Trophoblast cell (in vitro differentiated cells and primary cell): ENCODE results near the gene C17orf75.

Experiments
- DNase-seq, 2 donors: peaks; one replicate each; pipeline ENCODE4 v3.0.0-alpha.2; 2016
- H2AFZ ChIP-seq: 2 replicates; pipeline ENCODE4 v1.6.1; 2013; ENCODE audit warnings: low read length, moderate library complexity, mild to moderate bottlenecking; ENCODE audit not compliant: insufficient read depth, poor library complexity
- H2AK5ac ChIP-seq: 2 replicates; pipeline ENCODE4 v1.6.1; 2013; ENCODE audit warnings: mild to moderate bottlenecking, low read length
- H2BK120ac ChIP-seq: 2 replicates; pipeline ENCODE4 v1.6.1; 2013; ENCODE audit warnings: low read length, mild to moderate bottlenecking, moderate library complexity; ENCODE audit not compliant: insufficient read depth, poor library complexity
- H2BK12ac ChIP-seq: 2 replicates; pipeline ENCODE4 v1.6.1; 2013; ENCODE audit warnings: mild to moderate bottlenecking, low read length, moderate library complexity
- H2BK5ac ChIP-seq: 2 replicates; pipeline ENCODE4 v1.6.1; 2013; ENCODE audit warnings: low read length, low read depth, moderate library complexity, mild to moderate bottlenecking; ENCODE audit not compliant: poor library complexity
- H3K14ac ChIP-seq: 2 replicates; pipeline ENCODE4 v1.6.1; 2013; ENCODE audit warnings: mild to moderate bottlenecking, low read length
- H3K18ac ChIP-seq: 2 replicates; pipeline ENCODE4 v1.6.1; 2013; ENCODE audit warnings: mild to moderate bottlenecking, low read length
- H3K23ac ChIP-seq: 2 replicates; pipeline ENCODE4 v1.6.1; 2013; ENCODE audit warnings: low read length
- H3K27ac ChIP-seq: 2 replicates; pipeline ENCODE4 v1.5.1; 2013; ENCODE audit warnings: low read depth, mild to moderate bottlenecking, inconsistent platforms, low read length, moderate library complexity
- H3K27me3 ChIP-seq: 2 replicates; pipeline ENCODE4 v1.6.1; 2013; ENCODE audit warnings: inconsistent platforms, mild to moderate bottlenecking, low read length, moderate library complexity; ENCODE audit not compliant: insufficient read depth
- H3K36me3 ChIP-seq, 2 experiments: 1 replicate in 1 of 2; 2 replicates in 1 of 2; pipeline ENCODE4 v1.6.1; 2013; ENCODE audit warnings: low read length in 2 of 2, mild to moderate bottlenecking in 2 of 2, moderate library complexity in 1 of 2; ENCODE audit not compliant: insufficient read depth in 2 of 2, control insufficient read depth in 1 of 2
- H3K4ac ChIP-seq: 2 replicates; pipeline ENCODE4 v1.6.1; 2013; ENCODE audit warnings: low read depth, mild to moderate bottlenecking, low read length, moderate library complexity
- H3K4me1 ChIP-seq, 2 experiments: 1 replicate in 1 of 2; 2 replicates in 1 of 2; pipeline ENCODE4 v1.6.1; 2013; ENCODE audit warnings: low read length in 2 of 2, mild to moderate bottlenecking in 2 of 2, moderate library complexity in 1 of 2; ENCODE audit not compliant: insufficient read depth in 2 of 2, control insufficient read depth in 1 of 2
- H3K4me2 ChIP-seq: 2 replicates; pipeline ENCODE4 v1.6.1; 2013; ENCODE audit warnings: inconsistent platforms, mild to moderate bottlenecking, low read length, moderate library complexity
- H3K4me3 ChIP-seq: 2 replicates; pipeline ENCODE4 v1.5.1; 2013; ENCODE audit warnings: mild to moderate bottlenecking, low read depth, low read length, inconsistent platforms
- H3K79me1 ChIP-seq: one replicate; pipeline ENCODE4 v1.6.1; 2013; ENCODE audit warnings: low read length
- H3K79me2 ChIP-seq: 2 replicates; pipeline ENCODE4 v1.6.1; 2013; ENCODE audit warnings: low read length, mild to moderate bottlenecking; ENCODE audit not compliant: control insufficient read depth, insufficient read depth, poor library complexity
- H3K9ac ChIP-seq: 2 replicates; pipeline ENCODE4 v1.6.1; 2013; ENCODE audit warnings: mild to moderate bottlenecking, low read length
- H3K9me3 ChIP-seq: 2 replicates; pipeline ENCODE4 v1.6.1; 2013; ENCODE audit warnings: low read depth, mild to moderate bottlenecking, control low read depth, inconsistent platforms, low read length; ENCODE audit not compliant: insufficient read depth
- H4K12ac ChIP-seq: 2 replicates; pipeline ENCODE4 v1.6.1; 2013; ENCODE audit warnings: low read depth, mild to moderate bottlenecking, low read length, moderate library complexity
- H4K8ac ChIP-seq: 2 replicates; pipeline ENCODE4 v1.6.1; 2013; ENCODE audit warnings: low read depth, mild to moderate bottlenecking, low read length, moderate library complexity
- H4K91ac ChIP-seq: one replicate; pipeline ENCODE4 v1.6.1; 2013; ENCODE audit warnings: low read depth, mild to moderate bottlenecking, low read length, moderate library complexity
- WGBS: extraction: QIAGEN DNeasy Blood & Tissue Kit; methylation state at CpG from one replicate; pipeline ENCODE4 v1.1.7; 2013; ENCODE audit warnings: missing lambda C conversion rate; ENCODE audit not compliant: insufficient read length, insufficient coverage; ENCODE audit errors: extremely low coverage; 5-methylcytosine and 5-hydroxymethylcytosine counted together

C17orf75 gene

GRCh38 chr17:32370426-32370825, 28.5 kb upstream of the C17orf75 start:
- Histone ChIP-seq H3K4me3 (no peak overlapping the region), H4K91ac (no peak overlapping the region), H3K4me1 (no peaks in the 10 kb centered on the region), H3K36me3 (peaks cover 26 to 44% of the 10 kb centered on the region in 2 experiments), H4K8ac (no peak overlapping the region), H3K23ac (no peak overlapping the region), H3K9ac (no peak overlapping the region), H2BK5ac (no peak overlapping the region), H3K4ac (no peak overlapping the region), H2BK120ac (no peak overlapping the region), H3K14ac (no peak overlapping the region), H3K27ac (no peak overlapping the region), H3K4me2 (no peak overlapping the region), H2AFZ (no peak overlapping the region), H4K12ac (no peak overlapping the region), H2AK5ac (no peak overlapping the region), H3K18ac (no peak overlapping the region), H3K79me1 (no peaks in the 10 kb centered on the region), H3K9me3 (no peaks in the 10 kb centered on the region), H2BK12ac (no peak overlapping the region), H3K27me3 (no peaks in the 10 kb centered on the region), H3K79me2 (peaks cover 2% of the 10 kb centered on the region)
- no peak for DNase-seq
- WGBS, result no CpG with 5 or more reads among the region's 1 CpG

- DNase-seq, result no peak
- no peak overlapping the region for H2BK120ac ChIP-seq
- H4K91ac ChIP-seq, result no peak overlapping the region
- no peak overlapping the region for H3K4me2 ChIP-seq
- H3K36me3 ChIP-seq, result peaks cover 46 to 53% of the 10 kb centered on the region in 2 experiments
- no peak overlapping the region for H3K9ac ChIP-seq
- H3K4ac ChIP-seq, result no peak overlapping the region
- H3K23ac ChIP-seq, result no peak overlapping the region
- no peaks in the 10 kb centered on the region for H3K27me3 ChIP-seq
- H3K9me3 ChIP-seq, result no peaks in the 10 kb centered on the region
- no CpG with 5 or more reads among the region's 1 CpG for WGBS
- no peaks in the 10 kb centered on the region for H3K79me1 ChIP-seq
- no peak overlapping the region for H2AK5ac ChIP-seq
- H3K18ac ChIP-seq, result no peak overlapping the region
- H4K12ac ChIP-seq, result no peak overlapping the region
- no peak overlapping the region for H2BK12ac ChIP-seq
- H3K79me2 ChIP-seq, result peaks cover 4% of the 10 kb centered on the region
- H2BK5ac ChIP-seq, result no peak overlapping the region
- no peak overlapping the region for H2AFZ ChIP-seq
- H3K14ac ChIP-seq, result no peak overlapping the region
- no peak overlapping the region for H3K27ac ChIP-seq
- H3K4me1 ChIP-seq, result no peaks in the 10 kb centered on the region
- H4K8ac ChIP-seq, result no peak overlapping the region
- H3K4me3 ChIP-seq, result no peak overlapping the region
These were observed 19.3 kb upstream of the C17orf75 start for GRCh38 chr17:32361270-32361669.

GRCh38 chr17:32357615-32358014, 15.6 kb upstream of the C17orf75 start:
- Histone ChIP-seq H2BK5ac (no peak overlapping the region), H3K14ac (no peak overlapping the region), H3K4me3 (no peak overlapping the region)

GRCh38 chr17:32356750-32357149, 14.8 kb upstream of the C17orf75 start:
- H4K8ac ChIP-seq, result no peak overlapping the region
- peak overlapping the region; percentile 7 for H3K4ac ChIP-seq
- no peak overlapping the region for H2BK120ac ChIP-seq
- H2AFZ ChIP-seq, result no peak overlapping the region
- peaks cover 22% of the 10 kb centered on the region for H3K79me2 ChIP-seq
- no peak overlapping the region for H4K91ac ChIP-seq
- no peak overlapping the region for H3K27ac ChIP-seq
- no peaks in the 10 kb centered on the region for H3K27me3 ChIP-seq
- DNase-seq, result peak; percentile 33 to 71
- H3K4me3 ChIP-seq, result no peak overlapping the region
- H3K9ac ChIP-seq, result no peak overlapping the region
- H3K14ac ChIP-seq, result no peak overlapping the region
- H2AK5ac ChIP-seq, result no peak overlapping the region
- peaks cover 48 to 50% of the 10 kb centered on the region in 2 experiments for H3K36me3 ChIP-seq
- no peak overlapping the region for H3K23ac ChIP-seq
- no peaks in the 10 kb centered on the region for H3K9me3 ChIP-seq
- no peak overlapping the region for H4K12ac ChIP-seq
- H3K18ac ChIP-seq, result no peak overlapping the region
- H2BK5ac ChIP-seq, result no peak overlapping the region
- no peaks in the 10 kb centered on the region for H3K79me1 ChIP-seq
- no peak overlapping the region for H2BK12ac ChIP-seq
- WGBS, result no CpG with 5 or more reads among the region's 5 CpGs
- no peak overlapping the region for H3K4me2 ChIP-seq
- H3K4me1 ChIP-seq, result peaks cover 0 to 4% of the 10 kb centered on the region in 2 experiments

More at GRCh38 chr17:32357615-32358014, 15.6 kb upstream of the C17orf75 start:
- H3K79me2 ChIP-seq, result peaks cover 17% of the 10 kb centered on the region
- no peak overlapping the region for H2AFZ ChIP-seq
- H3K36me3 ChIP-seq, result peaks cover 49 to 50% of the 10 kb centered on the region in 2 experiments
- DNase-seq, result no peak
- H3K4ac ChIP-seq, result no peak overlapping the region
- H3K9me3 ChIP-seq, result no peaks in the 10 kb centered on the region
- no CpG with 5 or more reads among the region's 8 CpGs for WGBS
- H4K8ac ChIP-seq, result no peak overlapping the region
- no peaks in the 10 kb centered on the region for H3K79me1 ChIP-seq
- H3K9ac ChIP-seq, result no peak overlapping the region
- H4K91ac ChIP-seq, result no peak overlapping the region
- no peak overlapping the region for H3K18ac ChIP-seq
- no peak overlapping the region for H3K27ac ChIP-seq
- no peak overlapping the region for H3K4me2 ChIP-seq
- no peak overlapping the region for H3K23ac ChIP-seq
- H3K4me1 ChIP-seq, result peaks cover 0 to 3% of the 10 kb centered on the region in 2 experiments
- H3K27me3 ChIP-seq, result no peaks in the 10 kb centered on the region
- H2BK12ac ChIP-seq, result no peak overlapping the region
- no peak overlapping the region for H4K12ac ChIP-seq
- no peak overlapping the region for H2AK5ac ChIP-seq
- H2BK120ac ChIP-seq, result no peak overlapping the region
